Neural progenitor cell (in vitro differentiated cells): Measurements from ENCODE around the gene WNT2B. TPM values are rescaled to one million over a fixed set of nuclear protein-coding genes. Genes with fewer than 3 reads are reported as not detected.

Source experiments
- DNase-seq: peaks from one replicate; pipeline ENCODE4 v3.0.0-alpha.2; 2016; ENCODE audit warnings: low spot score
- H2AFZ ChIP-seq: fragments of 200-600 bp; sonication (generic); replicated peaks from 2 replicates; pipeline ENCODE4 v1.6.1; 2016; ENCODE audit warnings: antibody characterized with exemption
- H3F3A ChIP-seq: fragments of 200-600 bp; sonication (generic); 2 replicates; pipeline ENCODE4 v1.6.1; 2016; ENCODE audit warnings: antibody characterized with exemption, low read depth
- H3K27ac ChIP-seq: fragments of 200-600 bp; sonication (generic); 2 replicates; pipeline ENCODE4 v1.5.1; 2016; ENCODE audit warnings: mild to moderate bottlenecking
- H3K27me3 ChIP-seq: fragments of 200-600 bp; sonication (generic); 2 replicates; pipeline ENCODE4 v1.6.1; 2016; ENCODE audit warnings: mild to moderate bottlenecking, moderate library complexity
- H3K36me3 ChIP-seq: fragments of 200-600 bp; sonication (generic); 2 replicates; pipeline ENCODE4 v1.5.1; 2016
- H3K4me1 ChIP-seq: fragments of 200-600 bp; sonication (generic); 2 replicates; pipeline ENCODE4 v1.6.1; 2016; ENCODE audit warnings: mixed run types
- H3K4me2 ChIP-seq: fragments of 200-600 bp; sonication (generic); 2 replicates; pipeline ENCODE4 v1.6.1; 2016
- H3K4me3 ChIP-seq: fragments of 200-600 bp; sonication (generic); 2 replicates; pipeline ENCODE4 v1.5.1; 2016
- H3K79me2 ChIP-seq: fragments of 200-600 bp; sonication (generic); 2 replicates; pipeline ENCODE4 v1.6.1; 2016; ENCODE audit warnings: low read depth
- H3K9ac ChIP-seq: fragments of 200-600 bp; sonication (generic); 2 replicates; pipeline ENCODE4 v1.6.1; 2016
- H3K9me3 ChIP-seq: fragments of 200-600 bp; sonication (generic); 2 replicates; pipeline ENCODE4 v1.5.1; 2016; ENCODE audit warnings: low read depth
- H4K20me1 ChIP-seq: fragments of 200-600 bp; sonication (generic); 2 replicates; pipeline ENCODE4 v1.6.1; 2016; ENCODE audit warnings: low read depth
- H3K27ac Mint-ChIP-seq: 3 replicates; pipeline ENCODE4 v1.8.0; 2021; ENCODE audit warnings: mixed read lengths
- H3K27me3 Mint-ChIP-seq: 2 replicates; pipeline ENCODE4 v1.8.0; 2022; ENCODE audit warnings: low read depth, mild to moderate bottlenecking, inconsistent platforms, moderate library complexity, mixed read lengths; ENCODE audit not compliant: insufficient read depth
- H3K36me3 Mint-ChIP-seq: 3 replicates; pipeline ENCODE4 v1.8.0; 2021; ENCODE audit warnings: mixed read lengths
- H3K4me1 Mint-ChIP-seq: 3 replicates; pipeline ENCODE4 v1.8.0; 2021; ENCODE audit warnings: mixed read lengths
- H3K4me3 Mint-ChIP-seq: 3 replicates; pipeline ENCODE4 v1.8.0; 2021; ENCODE audit warnings: mild to moderate bottlenecking, moderate library complexity, mixed read lengths
- H3K9me3 Mint-ChIP-seq: 3 replicates; pipeline ENCODE4 v1.8.0; 2020; ENCODE audit warnings: mixed read lengths
- EZH2 ChIP-seq: fragments of 200-600 bp; sonication (generic); IDR thresholded peaks from 2 replicates; pipeline ENCODE4 v1.6.1; 2017; ENCODE audit warnings: antibody characterized with exemption, mild to moderate bottlenecking, moderate library complexity
- EZH2phosphoT487 ChIP-seq: fragments of 200-600 bp; sonication (generic); IDR thresholded peaks from 2 replicates; pipeline ENCODE4 v1.6.1; 2017; ENCODE audit warnings: antibody characterized with exemption
- total RNA-seq: library from RNA; depleted of rRNA; stranded (reverse); fragments of >200 nt; gene quantifications from 2 replicates; pipeline ENCODE4 v1.2.3, GENCODE V29; 2015; ENCODE audit warnings: low replicate concordance
- TF ChIP-seq, protein P1 (sequence below): fragments of 200-600 bp; sonication (generic); IDR thresholded peaks from 2 replicates; pipeline ENCODE4 v1.5.1; 2017; ENCODE audit warnings: antibody characterized with exemption, mild to moderate bottlenecking

WNT2B gene
- total RNA-seq, 1 donor from 2014 or later, result 1.6 TPM

DNA sequence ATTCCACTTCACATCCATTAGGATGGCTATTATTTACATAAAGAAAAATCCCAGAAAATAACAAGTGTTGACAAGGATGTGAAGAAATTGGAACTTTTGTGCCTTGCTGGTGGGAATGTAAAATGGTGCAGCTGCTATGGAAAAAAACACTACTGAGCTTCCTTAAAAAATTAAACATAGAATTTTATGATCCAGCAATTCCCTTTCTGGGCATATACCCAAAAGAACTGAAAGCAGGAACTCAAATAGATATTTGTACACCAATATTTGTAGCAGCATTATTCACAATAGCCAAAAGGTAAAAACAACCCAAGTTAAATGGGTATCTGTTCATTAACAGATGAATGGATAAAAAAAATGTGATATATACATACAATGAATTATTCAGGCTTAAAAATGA lies 45.6 kb downstream of the WNT2B start:
- no peak overlapping the region for H2AFZ ChIP-seq
- no peaks in the 10 kb centered on the region for H4K20me1 ChIP-seq
- no peaks in the 10 kb centered on the region for H3K9me3 ChIP-seq
- H3K4me2 ChIP-seq, result no peak overlapping the region
- no peaks in the 10 kb centered on the region for H3K36me3 ChIP-seq
- H3K27me3 ChIP-seq, result no peaks in the 10 kb centered on the region
- peaks cover 17% of the 10 kb centered on the region for H3F3A ChIP-seq
- peaks cover 26% of the 10 kb centered on the region for H3K4me1 ChIP-seq
- no peak overlapping the region for H3K27ac Mint-ChIP-seq
- H3K27ac ChIP-seq, result no peak overlapping the region
- H3K36me3 Mint-ChIP-seq, result peaks cover 33% of the 10 kb centered on the region
- no peaks in the 10 kb centered on the region for H3K9me3 Mint-ChIP-seq
- H3K9ac ChIP-seq, result no peak overlapping the region
- TF ChIP-seq EZH2phosphoT487 (no peak), EZH2 (no peak)
- TF ChIP-seq, protein P1, sequence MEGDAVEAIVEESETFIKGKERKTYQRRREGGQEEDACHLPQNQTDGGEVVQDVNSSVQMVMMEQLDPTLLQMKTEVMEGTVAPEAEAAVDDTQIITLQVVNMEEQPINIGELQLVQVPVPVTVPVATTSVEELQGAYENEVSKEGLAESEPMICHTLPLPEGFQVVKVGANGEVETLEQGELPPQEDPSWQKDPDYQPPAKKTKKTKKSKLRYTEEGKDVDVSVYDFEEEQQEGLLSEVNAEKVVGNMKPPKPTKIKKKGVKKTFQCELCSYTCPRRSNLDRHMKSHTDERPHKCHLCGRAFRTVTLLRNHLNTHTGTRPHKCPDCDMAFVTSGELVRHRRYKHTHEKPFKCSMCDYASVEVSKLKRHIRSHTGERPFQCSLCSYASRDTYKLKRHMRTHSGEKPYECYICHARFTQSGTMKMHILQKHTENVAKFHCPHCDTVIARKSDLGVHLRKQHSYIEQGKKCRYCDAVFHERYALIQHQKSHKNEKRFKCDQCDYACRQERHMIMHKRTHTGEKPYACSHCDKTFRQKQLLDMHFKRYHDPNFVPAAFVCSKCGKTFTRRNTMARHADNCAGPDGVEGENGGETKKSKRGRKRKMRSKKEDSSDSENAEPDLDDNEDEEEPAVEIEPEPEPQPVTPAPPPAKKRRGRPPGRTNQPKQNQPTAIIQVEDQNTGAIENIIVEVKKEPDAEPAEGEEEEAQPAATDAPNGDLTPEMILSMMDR, result no peak
- no peak for DNase-seq
- H3K4me1 Mint-ChIP-seq, result peaks cover 35% of the 10 kb centered on the region
- H3K27me3 Mint-ChIP-seq, result peaks cover 6% of the 10 kb centered on the region
- no peaks in the 10 kb centered on the region for H3K79me2 ChIP-seq
- H3K4me3 ChIP-seq, result no peak overlapping the region
- no peak overlapping the region for H3K4me3 Mint-ChIP-seq

DNA sequence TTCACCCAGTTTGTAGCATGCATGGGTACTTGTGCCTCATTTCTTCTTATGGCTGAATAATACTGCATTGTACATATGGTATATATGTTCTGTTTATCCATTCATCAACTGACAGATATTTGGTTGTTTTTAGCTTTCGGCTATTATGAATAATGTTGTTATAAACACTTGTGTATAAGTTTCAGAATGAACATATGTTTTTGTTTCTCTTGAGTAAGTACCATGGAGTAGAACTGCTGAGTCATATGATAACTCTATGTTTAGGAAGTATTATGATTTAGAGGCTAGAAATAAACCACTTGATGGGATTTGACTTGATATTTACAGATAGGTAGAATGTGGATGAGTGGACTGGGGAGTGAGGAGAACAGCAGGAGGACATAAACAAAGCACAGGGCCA lies 48.6 kb downstream of the WNT2B start:
- Mint-ChIP-seq H3K36me3 (peaks cover 23% of the 10 kb centered on the region), H3K4me1 (peaks cover 33% of the 10 kb centered on the region), H3K4me3 (no peak overlapping the region), H3K9me3 (no peaks in the 10 kb centered on the region), H3K27ac (peak overlapping the region; percentile 90), H3K27me3 (peaks cover 10% of the 10 kb centered on the region)
- Histone ChIP-seq H2AFZ (no peak overlapping the region), H3K4me2 (peak overlapping the region; percentile 55), H3K27me3 (no peaks in the 10 kb centered on the region), H3K27ac (peak overlapping the region; percentile 12), H3K4me1 (peaks cover 26% of the 10 kb centered on the region), H3F3A (peaks cover 17% of the 10 kb centered on the region), H4K20me1 (no peaks in the 10 kb centered on the region), H3K9me3 (no peaks in the 10 kb centered on the region), H3K9ac (no peak overlapping the region), H3K4me3 (no peak overlapping the region), H3K36me3 (no peaks in the 10 kb centered on the region), H3K79me2 (no peaks in the 10 kb centered on the region)
- TF ChIP-seq EZH2phosphoT487 (no peak), EZH2 (no peak)
- TF ChIP-seq, protein P1, result no peak
- no peak for DNase-seq

DNA sequence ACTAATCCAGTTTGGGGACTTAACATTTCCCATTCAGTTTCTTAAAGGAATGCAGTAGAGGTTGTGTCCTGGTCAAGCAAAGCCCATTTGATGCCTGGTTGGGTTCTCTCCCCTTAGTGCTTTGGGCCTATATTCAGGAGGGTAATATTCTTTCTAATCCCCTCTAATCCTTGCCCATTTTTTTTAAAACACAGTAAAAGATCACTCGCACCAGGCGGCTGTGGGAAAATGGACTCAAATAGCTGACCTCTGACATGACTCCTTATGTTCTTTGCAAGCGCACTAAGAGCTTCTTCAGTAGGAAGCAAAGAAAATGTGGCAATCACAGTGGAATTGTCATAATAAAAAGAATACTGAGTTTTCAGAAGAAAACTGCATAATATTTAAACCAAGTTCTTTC lies 49.9 kb downstream of the WNT2B start:
- Histone ChIP-seq H4K20me1 (no peaks in the 10 kb centered on the region), H3K27ac (peak overlapping the region; percentile 68), H3K9ac (no peak overlapping the region), H2AFZ (no peak overlapping the region), H3K27me3 (no peaks in the 10 kb centered on the region), H3K36me3 (no peaks in the 10 kb centered on the region), H3K4me1 (peaks cover 26% of the 10 kb centered on the region), H3F3A (peaks cover 17% of the 10 kb centered on the region), H3K4me3 (peak overlapping the region; percentile 20), H3K9me3 (no peaks in the 10 kb centered on the region), H3K79me2 (no peaks in the 10 kb centered on the region), H3K4me2 (peak overlapping the region; percentile 55)
- Mint-ChIP-seq H3K27me3 (peaks cover 7% of the 10 kb centered on the region), H3K4me1 (peaks cover 45% of the 10 kb centered on the region), H3K9me3 (no peaks in the 10 kb centered on the region), H3K27ac (peak overlapping the region; percentile 90), H3K36me3 (peaks cover 18% of the 10 kb centered on the region), H3K4me3 (peak overlapping the region; percentile 50)
- TF ChIP-seq, protein P1, result no peak
- TF ChIP-seq EZH2phosphoT487, result peak; percentile 52
- DNase-seq, result peak; percentile 66
